Mesenchymal stem cell (in vitro differentiated cells and primary cell): ENCODE results near the gene ZNF735.
"Not testable (repeated sequence)": the region's sequence is repeated elsewhere in the genome, so short reads cannot be mapped to it uniquely, and the experiment has no call there.

Experiments used
- DNase-seq: peaks from one replicate; pipeline ENCODE4 v3.0.0-alpha.2; 2013
- H2AFZ ChIP-seq: one replicate; pipeline ENCODE4 v1.6.1; 2013; ENCODE audit warnings: low read depth, mild to moderate bottlenecking, control low read depth, inconsistent platforms, low read length, moderate library complexity
- H2AK5ac ChIP-seq: 2 replicates; pipeline ENCODE4 v1.6.1; 2013; ENCODE audit warnings: low read length, moderate library complexity, mild to moderate bottlenecking, inconsistent platforms; ENCODE audit not compliant: severe bottlenecking
- H2BK120ac ChIP-seq: one replicate; pipeline ENCODE4 v1.6.1; 2013; ENCODE audit warnings: low read depth, mild to moderate bottlenecking, inconsistent platforms, low read length, moderate library complexity
- H2BK12ac ChIP-seq, 2 experiments: one replicate each; pipeline ENCODE4 v1.6.1; 2013; ENCODE audit warnings: inconsistent platforms in 2 of 2, low read length in 2 of 2, mild to moderate bottlenecking in 2 of 2, moderate library complexity in 2 of 2, control low read depth in 1 of 2
- H2BK15ac ChIP-seq: one replicate; pipeline ENCODE4 v1.6.1; 2013; ENCODE audit warnings: mild to moderate bottlenecking, low read depth, inconsistent platforms; ENCODE audit not compliant: poor library complexity, severe bottlenecking
- H2BK5ac ChIP-seq: 2 replicates; pipeline ENCODE4 v1.6.1; 2013; ENCODE audit warnings: low read depth, mild to moderate bottlenecking, low read length, control low read depth, inconsistent platforms; ENCODE audit not compliant: poor library complexity, severe bottlenecking
- H3K14ac ChIP-seq, 2 experiments: one replicate each; pipeline ENCODE4 v1.6.1; 2013; ENCODE audit warnings: inconsistent platforms in 2 of 2, low read length in 2 of 2, control low read depth in 1 of 2, mild to moderate bottlenecking in 1 of 2, moderate library complexity in 1 of 2
- H3K18ac ChIP-seq, 2 experiments: one replicate each; pipeline ENCODE4 v1.6.1; 2013; ENCODE audit warnings: inconsistent platforms in 2 of 2, low read length in 2 of 2, control low read depth in 1 of 2, low read depth in 1 of 2, mild to moderate bottlenecking in 1 of 2
- H3K23ac ChIP-seq, 2 experiments: one replicate each; pipeline ENCODE4 v1.6.1; 2013; ENCODE audit warnings: inconsistent platforms in 2 of 2, low read length in 2 of 2, mild to moderate bottlenecking in 2 of 2, moderate library complexity in 2 of 2, control low read depth in 1 of 2
- H3K27ac ChIP-seq: 2 replicates; pipeline ENCODE4 v1.5.1; 2013; ENCODE audit warnings: mild to moderate bottlenecking, moderate library complexity, low read length, control low read depth, inconsistent platforms; ENCODE audit not compliant: poor library complexity, severe bottlenecking
- H3K27me3 ChIP-seq, 2 experiments: 2 replicates each; pipeline versions ENCODE4 v1.6.1 to v1.7.0; 2013; ENCODE audit warnings: low read length in 2 of 2, mild to moderate bottlenecking in 2 of 2, moderate library complexity in 2 of 2, control low read depth in 1 of 2, inconsistent platforms in 1 of 2; ENCODE audit not compliant: control insufficient read depth in 1 of 2, insufficient read depth in 1 of 2
- H3K36me3 ChIP-seq, 2 experiments: 2 replicates each; pipeline versions ENCODE4 v1.6.1 to v1.7.0; 2013; ENCODE audit warnings: low read length in 2 of 2, control low read depth in 1 of 2, inconsistent platforms in 1 of 2, low read depth in 1 of 2, mild to moderate bottlenecking in 1 of 2; ENCODE audit not compliant: insufficient read depth in 2 of 2, control insufficient read depth in 1 of 2
- H3K4ac ChIP-seq, 2 experiments: one replicate each; pipeline ENCODE4 v1.6.1; 2013; ENCODE audit warnings: inconsistent platforms in 2 of 2, low read length in 2 of 2, mild to moderate bottlenecking in 2 of 2, moderate library complexity in 2 of 2, control low read depth in 1 of 2, low read depth in 1 of 2
- H3K4me1 ChIP-seq: 2 replicates; pipeline ENCODE4 v1.6.1; 2013; ENCODE audit warnings: low read depth, low read length, control low read depth; ENCODE audit not compliant: control insufficient read depth, insufficient read depth
- H3K4me2 ChIP-seq: 2 replicates; pipeline ENCODE4 v1.6.1; 2013; ENCODE audit warnings: low read length, mild to moderate bottlenecking, inconsistent platforms; ENCODE audit not compliant: poor library complexity, severe bottlenecking
- H3K4me3 ChIP-seq, 2 experiments: 2 replicates each; pipeline versions ENCODE4 v1.5.1 to v1.7.0; 2013; ENCODE audit warnings: low read length in 2 of 2, mild to moderate bottlenecking in 2 of 2, control low read depth in 1 of 2, low read depth in 1 of 2; ENCODE audit not compliant: insufficient read depth in 1 of 2
- H3K79me1 ChIP-seq: replicated peaks from 2 replicates; pipeline ENCODE4 v1.6.1; 2013; ENCODE audit warnings: mild to moderate bottlenecking, control low read depth, low read length, inconsistent platforms; ENCODE audit not compliant: poor library complexity, severe bottlenecking
- H3K9ac ChIP-seq: 2 replicates; pipeline ENCODE4 v1.7.0; 2013; ENCODE audit warnings: mild to moderate bottlenecking, low read length, moderate library complexity
- H3K9me3 ChIP-seq: 2 replicates; pipeline ENCODE4 v1.7.0; 2013; ENCODE audit warnings: mild to moderate bottlenecking, low read length; ENCODE audit not compliant: control insufficient read depth
- H4K8ac ChIP-seq: one replicate; pipeline ENCODE4 v1.6.1; 2013; ENCODE audit warnings: inconsistent platforms, mild to moderate bottlenecking, low read length, moderate library complexity
- H4K91ac ChIP-seq: one replicate; pipeline ENCODE4 v1.6.1; 2013; ENCODE audit warnings: mild to moderate bottlenecking, low read length, inconsistent platforms
- WGBS: methylation state at CpG from one replicate; pipeline ENCODE4 v1.1.7; 2013; ENCODE audit warnings: mixed read lengths; 5-methylcytosine and 5-hydroxymethylcytosine counted together

Gene ZNF735

GRCh38 chr7:64192775-64193174 lies 14.2 kb upstream of the ZNF735 start:
- no peak overlapping the region for H2BK5ac ChIP-seq
- whole genome bisulfite sequencing, result 57% methylated on average over 8 of the region's 8 CpGs

GRCh38 chr7:64219710-64220298 lies 12.8 kb downstream of the ZNF735 start:
- not testable (repeated sequence) for H2BK5ac ChIP-seq, H2BK120ac ChIP-seq, H2AFZ ChIP-seq, H3K4me3 ChIP-seq, H3K14ac ChIP-seq, H3K9ac ChIP-seq, H3K4ac ChIP-seq, H3K4me2 ChIP-seq, H3K4me1 ChIP-seq, H3K36me3 ChIP-seq, H3K79me1 ChIP-seq, H4K91ac ChIP-seq, H3K27me3 ChIP-seq, H2BK15ac ChIP-seq, H4K8ac ChIP-seq, H2BK12ac ChIP-seq, H3K27ac ChIP-seq, H2AK5ac ChIP-seq, H3K18ac ChIP-seq, DNase-seq, H3K23ac ChIP-seq
- peaks cover 61% of the 10 kb centered on the region for H3K9me3 ChIP-seq
- WGBS, result 63% methylated on average over 5 of the region's 5 CpGs

More at GRCh38 chr7:64192775-64193174, 14.2 kb upstream of the ZNF735 start:
- H3K4ac ChIP-seq, result no peak overlapping the region
- H3K79me1 ChIP-seq, result no peaks in the 10 kb centered on the region
- DNase-seq, result no peak
- H3K4me2 ChIP-seq, result no peak overlapping the region
- H3K18ac ChIP-seq, result no peak overlapping the region
- no peak overlapping the region for H3K23ac ChIP-seq
- peaks cover 1% of the 10 kb centered on the region for H3K4me1 ChIP-seq
- H3K36me3 ChIP-seq, result no peaks in the 10 kb centered on the region
- no peak overlapping the region for H2BK120ac ChIP-seq
- no peak overlapping the region for H3K9ac ChIP-seq
- H2AFZ ChIP-seq, result no peak overlapping the region
- H2BK15ac ChIP-seq, result no peak overlapping the region
- H3K14ac ChIP-seq, result no peak overlapping the region
- no peaks in the 10 kb centered on the region for H3K27me3 ChIP-seq
- H3K4me3 ChIP-seq, result no peak overlapping the region
- H2BK12ac ChIP-seq, result no peak overlapping the region
- H2AK5ac ChIP-seq, result no peak overlapping the region
- no peak overlapping the region for H3K27ac ChIP-seq
- peaks cover 46% of the 10 kb centered on the region for H3K9me3 ChIP-seq
- no peak overlapping the region for H4K8ac ChIP-seq
- H4K91ac ChIP-seq, result no peak overlapping the region

- Histone ChIP-seq H2BK5ac (no peak overlapping the region), H3K27ac (no peak overlapping the region), H2AFZ (no peak overlapping the region), H2BK120ac (no peak overlapping the region), H3K18ac (no peak overlapping the region), H3K36me3 (no peaks in the 10 kb centered on the region), H2AK5ac (no peak overlapping the region), H3K9ac (no peak overlapping the region), H4K91ac (no peak overlapping the region), H3K4me1 (no peaks in the 10 kb centered on the region), H3K23ac (no peak overlapping the region), H3K27me3 (no peaks in the 10 kb centered on the region), H2BK12ac (no peak overlapping the region), H3K79me1 (no peaks in the 10 kb centered on the region), H3K4ac (no peak overlapping the region), H3K14ac (no peak overlapping the region), H3K4me2 (no peak overlapping the region), H3K4me3 (no peak overlapping the region), H4K8ac (no peak overlapping the region), H2BK15ac (no peak overlapping the region), H3K9me3 (peaks cover 67% of the 10 kb centered on the region)
- 45% methylated on average over 2 of the region's 2 CpGs for WGBS
- no peak for DNase-seq
These were observed 16.4 kb downstream of the ZNF735 start for GRCh38 chr7:64223366-64223765.

- H2AFZ ChIP-seq, H3K4me2 ChIP-seq, H4K8ac ChIP-seq, H3K18ac ChIP-seq, H3K27me3 ChIP-seq, H3K79me1 ChIP-seq, H3K4ac ChIP-seq, H2BK15ac ChIP-seq, DNase-seq, H4K91ac ChIP-seq, H3K4me3 ChIP-seq, H2AK5ac ChIP-seq, H3K36me3 ChIP-seq, H2BK120ac ChIP-seq, H3K27ac ChIP-seq, H3K4me1 ChIP-seq, H2BK5ac ChIP-seq, H3K23ac ChIP-seq, H2BK12ac ChIP-seq, H3K9ac ChIP-seq, H3K14ac ChIP-seq: not testable (repeated sequence)
- WGBS, result 100% methylated on average over 1 of the region's 1 CpG
- H3K9me3 ChIP-seq, result peaks cover 79% of the 10 kb centered on the region
These were observed 21.2 kb downstream of the ZNF735 start, which contains the start of gene ZNF679 for GRCh38 chr7:64228174-64228573. ZNF679 (plus strand) TSS chr7:64228474; CDS start chr7:64249118, 20,644 bp downstream.
